Kidney (tissue), 14 donors: Measurements from ENCODE around the gene DNAJC25. TPM values are rescaled to one million over a fixed set of nuclear protein-coding genes. Genes with fewer than 3 reads are reported as not detected.
A peak's percentile ranks its signal among the peaks of the same experiment; 100 is the strongest.
"Not testable (repeated sequence)": the region's sequence is repeated elsewhere in the genome, so short reads cannot be mapped to it uniquely, and the experiment has no call there.

Experiments used
- DNase-seq, 5 donors: peaks; one replicate each; pipeline ENCODE4 v3.0.0-alpha.2; 2013 to 2020
- FAIRE-seq: peaks from 2 replicates; lab custom pipeline; 2012; peaks lifted over from hg19 to GRCh38; lab: Jason Lieb, UNC
- H3K27ac ChIP-seq, 2 donors: one replicate each; pipeline ENCODE4 v1.7.0; 2013; ENCODE audit warnings: low read depth in 2 of 2, low read length in 2 of 2, inconsistent platforms in 1 of 2
- H3K27me3 ChIP-seq: one replicate; pipeline ENCODE4 v1.7.1; 2013; ENCODE audit warnings: low read length, inconsistent platforms; ENCODE audit not compliant: control insufficient read depth, insufficient read depth
- H3K36me3 ChIP-seq, 3 donors: one replicate each; pipeline versions ENCODE4 v1.7.0 to v1.7.1; 2013; ENCODE audit warnings: low read length in 3 of 3, control low read depth in 1 of 3, inconsistent platforms in 1 of 3; ENCODE audit not compliant: insufficient read depth in 3 of 3, control insufficient read depth in 2 of 3
- H3K4me1 ChIP-seq, 3 donors: one replicate each; pipeline versions ENCODE4 v1.7.0 to v1.7.1; 2013; ENCODE audit warnings: low read length in 3 of 3, inconsistent platforms in 1 of 3, low read depth in 1 of 3; ENCODE audit not compliant: control insufficient read depth in 2 of 3, insufficient read depth in 2 of 3
- H3K4me3 ChIP-seq, 3 donors: one replicate each; pipeline versions ENCODE4 v1.7.0 to v1.8.1; 2013; ENCODE audit warnings: low read length in 3 of 3, control low read depth in 1 of 3, inconsistent platforms in 1 of 3
- H3K9ac ChIP-seq, 3 donors: one replicate each; pipeline versions ENCODE4 v1.7.0 to v1.7.1; 2013; ENCODE audit warnings: low read length in 3 of 3, control low read depth in 1 of 3, inconsistent platforms in 1 of 3
- H3K9me3 ChIP-seq, 3 donors: one replicate each; pipeline versions ENCODE4 v1.7.0 to v1.7.1; 2013; ENCODE audit warnings: low read length in 3 of 3, control low read depth in 1 of 3, inconsistent platforms in 1 of 3; ENCODE audit not compliant: control insufficient read depth in 2 of 3, insufficient read depth in 1 of 3
- CTCF ChIP-seq: IDR thresholded peaks from 3 replicates; pipeline ENCODE4 v1.5.1; 2012; ENCODE audit warnings: mild to moderate bottlenecking, moderate library complexity, borderline replicate concordance; ENCODE audit not compliant: insufficient read depth; ENCODE audit errors: extremely low read depth
- intact Hi-C: fragments of 100-400 bp; cut with DNase I; formaldehyde crosslinking; loops from one replicate; pipeline ENCODE4 v1.11.1; 2022
- polyA plus RNA-seq: library from polyadenylated mRNA; stranded (reverse); fragments of 350-450 nt; fragmentation: Illumina TruSeq; extraction: RNeasy Lipid Tissue Mini Kit (QIAGEN cat#74804); gene quantifications from one replicate; pipeline ENCODE4 v1.2.3, GENCODE V29; 2014; ENCODE audit warnings: low read depth, low replicate concordance; ENCODE audit not compliant: insufficient read depth
- total RNA-seq: library from RNA; stranded (reverse); fragmentation: NEBNext Ultra II Directional; extraction: Animal tissue kit (Norgen Biotek cat#: 25700); gene quantifications from one replicate; pipeline ENCODE4 v1.2.1, GENCODE V29; 2021
- donor health status: control.
- donor health status: control.
- donor health status: control.
- donor health status: control.
- donor health status: control.
- donor health status: DM: yes; HTN: yes; CAD: no.
- donor health status: Normal renal cell carcinoma (clear cell type).

Gene DNAJC25
- total and polyA plus RNA-seq, 2 donors from 2014 or later: 8.2 to 13.1 TPM

- H3K9ac ChIP-seq: peak overlapping the region in 1 of 3 donors; percentile 38
- intact Hi-C loops: no loop called here
- H3K4me1 ChIP-seq: peaks cover 0 to 20% (median 10%) of the 10 kb centered on the region in 3 donors
- H3K4me3 ChIP-seq: no peak overlapping the region
- H3K27me3 ChIP-seq: no peaks in the 10 kb centered on the region
- no peak for TF ChIP-seq CTCF
- no peaks in the 10 kb centered on the region for H3K36me3 ChIP-seq
- H3K9me3 ChIP-seq: no peaks in the 10 kb centered on the region
- FAIRE-seq (no peak), DNase-seq (no peak)
- peak overlapping the region; percentile 33 to 56 for H3K27ac ChIP-seq
These were observed 21.0 kb upstream of the DNAJC25 start for GRCh38 chr9:111610149-111610548.

- peak in 4 of 5 donors; percentile 48 to 90 (median 74) for DNase-seq
- no peak for FAIRE-seq
- no peak for TF ChIP-seq CTCF
- Histone ChIP-seq H3K9me3 (no peaks in the 10 kb centered on the region), H3K4me1 (peaks cover 0 to 15% (median 11%) of the 10 kb centered on the region in 3 donors), H3K9ac (no peak overlapping the region), H3K36me3 (no peaks in the 10 kb centered on the region), H3K4me3 (no peak overlapping the region), H3K27ac (peak overlapping the region; percentile 42 to 56), H3K27me3 (no peaks in the 10 kb centered on the region)
- intact Hi-C loops: no loop called here
These were observed 20.3 kb upstream of the DNAJC25 start for GRCh38 chr9:111610845-111611244.

GRCh38 chr9:111613436-111614040 is 17.6 kb upstream of the DNAJC25 start:
- peaks cover 0 to 15% (median 12%) of the 10 kb centered on the region in 3 donors for H3K4me1 ChIP-seq
- TF ChIP-seq CTCF: no peak
- no peaks in the 10 kb centered on the region for H3K9me3 ChIP-seq
- no peak overlapping the region for H3K9ac ChIP-seq
- DNase-seq (no peak), FAIRE-seq (peak; percentile 42)
- no peak overlapping the region for H3K4me3 ChIP-seq
- no peaks in the 10 kb centered on the region for H3K27me3 ChIP-seq
- intact Hi-C loops: no loop called here
- H3K36me3 ChIP-seq: no peaks in the 10 kb centered on the region
- no peak overlapping the region for H3K27ac ChIP-seq

GRCh38 chr9:111615928-111616327 is 15.2 kb upstream of the DNAJC25 start:
- no peak overlapping the region for H3K27ac ChIP-seq
- intact Hi-C loops: no loop called here
- no peak overlapping the region for H3K9ac ChIP-seq
- FAIRE-seq (no peak), DNase-seq (no peak)
- H3K4me1 ChIP-seq: peaks cover 0 to 8% (median 5%) of the 10 kb centered on the region in 3 donors
- no peaks in the 10 kb centered on the region for H3K36me3 ChIP-seq
- no peaks in the 10 kb centered on the region for H3K9me3 ChIP-seq
- no peak for TF ChIP-seq CTCF
- no peak overlapping the region for H3K4me3 ChIP-seq
- no peaks in the 10 kb centered on the region for H3K27me3 ChIP-seq

GRCh38 chr9:111617349-111617748 is 13.8 kb upstream of the DNAJC25 start:
- H3K9me3 ChIP-seq, FAIRE-seq, intact Hi-C loops, H3K36me3 ChIP-seq, H3K27ac ChIP-seq, H3K9ac ChIP-seq, H3K27me3 ChIP-seq, H3K4me3 ChIP-seq, DNase-seq: not testable (repeated sequence)
- peaks cover 0 to 13% (median 5%) of the 10 kb centered on the region in 3 donors for H3K4me1 ChIP-seq
